ENCODE data around the gene PAPSS2.
"Not testable (repeated sequence)": the region's sequence is repeated elsewhere in the genome, so short reads cannot be mapped to it uniquely, and the experiment has no call there.

PAPSS2 gene

DNA sequence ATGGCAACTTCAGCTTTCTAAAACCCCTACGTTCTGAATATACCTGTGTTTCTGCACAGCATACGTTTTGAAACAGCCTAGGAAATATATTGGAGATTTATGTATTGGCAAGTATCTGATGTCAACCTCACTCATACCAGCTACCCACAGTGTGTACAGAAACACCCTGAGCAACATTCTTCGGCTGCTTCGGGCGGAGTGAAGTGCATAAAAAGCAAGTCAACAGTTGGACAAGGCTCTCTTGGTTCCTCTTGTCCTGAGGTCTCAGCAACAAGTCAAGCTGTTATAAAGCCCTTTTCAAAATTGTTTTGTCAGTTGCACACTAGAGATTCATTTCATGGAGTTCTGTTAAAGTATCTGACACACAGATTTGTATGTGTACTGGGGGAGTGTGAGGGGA, 40.0 kb upstream of the PAPSS2 start:
- no peak overlapping the region for H3K4me3 ChIP-seq (ENCODE audit: low read depth, low read length)
- TF ChIP-seq, protein P1, sequence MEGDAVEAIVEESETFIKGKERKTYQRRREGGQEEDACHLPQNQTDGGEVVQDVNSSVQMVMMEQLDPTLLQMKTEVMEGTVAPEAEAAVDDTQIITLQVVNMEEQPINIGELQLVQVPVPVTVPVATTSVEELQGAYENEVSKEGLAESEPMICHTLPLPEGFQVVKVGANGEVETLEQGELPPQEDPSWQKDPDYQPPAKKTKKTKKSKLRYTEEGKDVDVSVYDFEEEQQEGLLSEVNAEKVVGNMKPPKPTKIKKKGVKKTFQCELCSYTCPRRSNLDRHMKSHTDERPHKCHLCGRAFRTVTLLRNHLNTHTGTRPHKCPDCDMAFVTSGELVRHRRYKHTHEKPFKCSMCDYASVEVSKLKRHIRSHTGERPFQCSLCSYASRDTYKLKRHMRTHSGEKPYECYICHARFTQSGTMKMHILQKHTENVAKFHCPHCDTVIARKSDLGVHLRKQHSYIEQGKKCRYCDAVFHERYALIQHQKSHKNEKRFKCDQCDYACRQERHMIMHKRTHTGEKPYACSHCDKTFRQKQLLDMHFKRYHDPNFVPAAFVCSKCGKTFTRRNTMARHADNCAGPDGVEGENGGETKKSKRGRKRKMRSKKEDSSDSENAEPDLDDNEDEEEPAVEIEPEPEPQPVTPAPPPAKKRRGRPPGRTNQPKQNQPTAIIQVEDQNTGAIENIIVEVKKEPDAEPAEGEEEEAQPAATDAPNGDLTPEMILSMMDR (IDR thresholded peaks at IDR 0.05; ENCODE audit: low read depth, low read length) = no peak

DNA sequence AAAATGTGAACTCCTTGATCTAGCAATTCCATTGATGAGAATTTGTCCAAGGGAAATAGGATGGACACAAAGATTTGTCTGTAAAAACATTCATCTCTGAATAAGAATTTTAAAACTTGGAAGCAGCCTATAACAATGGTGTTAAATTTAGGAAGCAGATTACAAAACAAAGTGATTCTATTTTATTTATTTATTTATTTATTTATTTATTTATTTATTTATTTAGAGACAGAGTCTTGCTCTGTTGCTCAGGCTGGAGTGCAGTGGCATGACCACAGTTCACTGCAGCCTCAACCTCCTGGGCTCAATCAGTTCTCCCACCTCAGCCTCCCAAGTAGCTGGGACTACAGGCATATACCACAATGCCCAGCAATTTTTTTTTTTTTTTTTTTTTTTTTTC, 38.2 kb upstream of the PAPSS2 start:
- not testable (repeated sequence) for H3K4me3 ChIP-seq (ENCODE audit: low read depth, low read length)

DNA sequence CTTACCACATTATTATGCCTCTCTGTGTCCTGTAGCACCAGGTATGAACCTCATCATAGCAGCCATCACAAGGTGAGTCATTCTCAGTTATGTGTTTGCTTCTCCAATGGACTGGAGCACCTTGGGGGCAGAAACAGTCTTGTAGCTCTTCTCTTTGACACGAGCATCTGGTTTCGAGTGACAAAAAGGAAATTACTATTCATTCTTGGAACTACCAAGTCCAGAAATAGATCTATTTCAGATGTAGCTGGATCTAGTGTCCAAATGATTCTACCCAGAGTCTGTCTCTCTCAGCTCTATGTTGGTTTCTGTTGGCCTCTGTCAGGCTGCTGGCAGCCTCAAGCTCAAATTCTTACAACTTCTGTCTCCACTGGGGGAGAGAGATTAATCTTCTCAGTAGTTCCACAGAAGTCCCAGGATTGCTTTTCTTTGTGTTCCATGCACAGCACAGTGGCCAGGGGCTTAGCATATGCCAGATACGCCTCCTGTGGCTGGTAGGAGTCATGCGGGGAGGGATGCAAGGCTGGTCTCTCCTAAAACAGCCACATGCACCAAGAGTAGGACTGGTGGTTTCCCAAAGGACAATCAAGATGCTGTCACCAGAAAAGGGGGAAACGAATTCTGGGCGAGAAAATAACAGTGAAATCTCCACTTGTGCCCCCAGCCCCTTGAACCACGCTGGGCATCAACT, 37.2 kb upstream of the PAPSS2 start:
- TF ChIP-seq, protein P1 (IDR thresholded peaks at IDR 0.05; ENCODE audit: low read depth, low read length) = no peak
- no peak overlapping the region for H3K4me3 ChIP-seq (ENCODE audit: low read depth, low read length)

DNA sequence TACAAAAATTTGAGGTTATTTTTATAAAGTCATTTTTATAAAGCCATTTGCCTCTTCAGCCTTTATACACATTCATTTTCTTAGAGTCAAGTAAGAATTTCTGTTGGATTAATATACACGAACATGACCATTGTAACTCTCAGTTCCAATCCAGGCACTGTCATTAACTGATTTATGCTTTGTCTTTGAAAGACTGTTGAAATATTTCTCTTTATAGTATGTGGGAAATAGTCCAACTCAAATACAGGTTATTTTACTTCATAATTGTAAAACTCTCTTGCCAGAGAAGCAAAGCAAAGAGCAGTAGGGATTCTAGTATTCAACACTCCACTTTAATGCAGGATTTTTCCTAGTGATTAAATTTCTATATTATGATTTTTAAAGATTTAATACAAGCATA, 36.5 kb upstream of the PAPSS2 start:
- H3K4me3 ChIP-seq (ENCODE audit: low read depth, low read length) = no peak overlapping the region
- TF ChIP-seq, protein P1 (IDR thresholded peaks at IDR 0.05; ENCODE audit: low read depth, low read length) = no peak

DNA sequence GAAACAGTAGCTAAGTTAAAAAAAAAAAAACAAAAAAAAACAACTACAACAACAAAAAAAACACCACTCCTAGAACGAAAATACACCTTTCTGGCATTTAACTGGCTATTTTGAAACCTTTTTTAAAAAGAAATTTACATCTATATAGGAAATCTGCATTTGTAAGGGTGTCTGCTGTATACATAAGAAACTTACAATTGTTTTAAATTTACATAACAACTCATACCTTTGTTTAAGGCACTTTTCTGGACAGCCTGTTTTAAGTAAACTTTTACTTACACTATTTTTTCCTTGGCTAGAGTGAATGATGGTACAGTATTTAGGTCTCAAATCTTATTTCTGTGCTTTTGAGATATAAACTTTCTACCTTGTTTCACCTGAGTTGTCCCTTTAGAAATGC, 34.0 kb upstream of the PAPSS2 start:
- H3K4me3 ChIP-seq (ENCODE audit: low read depth, low read length) = no peak overlapping the region
- TF ChIP-seq, protein P1 (IDR thresholded peaks at IDR 0.05; ENCODE audit: low read depth, low read length) = no peak

DNA sequence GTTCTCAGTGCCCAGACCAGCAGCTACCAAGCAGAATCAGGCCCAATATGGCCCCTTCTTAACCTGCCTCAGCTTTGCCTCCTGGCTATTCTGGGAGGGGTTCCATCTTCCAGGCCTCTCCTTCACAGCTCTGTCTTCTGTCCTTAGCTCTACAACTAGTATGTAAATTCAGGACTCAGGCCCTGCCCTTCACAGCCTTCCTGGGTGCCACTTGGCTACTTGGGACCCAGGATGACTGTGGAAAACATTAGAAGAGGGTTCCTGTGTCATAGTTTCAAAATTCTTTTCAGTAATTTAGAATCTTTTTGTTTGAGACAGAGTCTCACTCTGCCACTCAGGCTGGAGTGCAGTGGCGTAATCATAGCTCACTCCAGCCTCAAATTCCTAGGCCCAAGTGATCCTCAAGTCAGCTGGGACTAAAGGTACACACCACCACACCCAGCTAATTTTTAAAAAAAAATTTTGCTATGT, 33.2 kb upstream of the PAPSS2 start:
- TF ChIP-seq, protein P1 (IDR thresholded peaks at IDR 0.05; ENCODE audit: low read depth, low read length) = no peak
- no peak overlapping the region for H3K4me3 ChIP-seq (ENCODE audit: low read depth, low read length)

DNA sequence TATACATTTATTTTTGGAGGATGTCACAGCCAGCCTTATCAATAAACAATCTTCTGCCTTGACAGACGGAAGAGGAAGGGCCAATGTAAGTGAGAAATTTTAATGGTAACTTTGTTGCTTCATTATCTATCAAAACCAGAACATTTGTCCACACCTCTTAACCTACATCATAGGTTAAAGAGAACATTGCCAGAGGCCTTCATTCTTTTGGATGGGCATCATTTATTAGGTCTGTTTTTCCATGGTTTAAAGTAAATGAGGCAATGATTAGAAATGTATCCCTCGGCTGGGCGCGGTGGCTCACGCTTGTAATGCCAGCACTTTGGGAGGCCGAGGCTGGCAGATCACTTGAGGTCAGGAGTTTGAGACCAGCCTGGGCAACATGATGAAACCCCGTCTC, 29.5 kb upstream of the PAPSS2 start:
- no peak overlapping the region for H3K4me3 ChIP-seq (ENCODE audit: low read depth, low read length)
- TF ChIP-seq, protein P1 (IDR thresholded peaks at IDR 0.05; ENCODE audit: low read depth, low read length) = no peak

DNA sequence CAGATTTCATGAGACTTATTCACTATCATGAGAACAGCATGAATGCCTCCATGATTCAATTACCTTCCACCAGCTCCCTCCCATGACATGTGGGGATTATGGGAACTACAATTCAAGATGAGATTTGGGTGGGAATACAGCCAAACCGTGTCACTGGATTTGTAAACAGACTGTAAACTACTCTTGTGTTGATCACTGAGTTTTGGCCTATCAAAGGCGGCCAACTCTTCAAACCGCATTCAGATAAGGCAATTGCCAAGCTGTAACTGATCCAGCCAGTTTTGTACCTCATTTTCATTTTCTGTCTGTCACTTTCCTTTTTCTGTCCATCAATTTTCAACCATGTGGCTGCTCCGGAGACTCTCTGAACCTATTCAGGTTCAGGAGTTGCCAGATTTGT, 27.2 kb upstream of the PAPSS2 start:
- TF ChIP-seq, protein P1 (IDR thresholded peaks at IDR 0.05; ENCODE audit: low read depth, low read length) = no peak
- no peak overlapping the region for H3K4me3 ChIP-seq (ENCODE audit: low read depth, low read length)

All from WI38 (cell line).